ENCODE data around the gene CACHD1. TPM values are rescaled to one million over a fixed set of nuclear protein-coding genes. Genes with fewer than 3 reads are reported as not detected.

CACHD1 gene
- polyA plus RNA-seq, 1 of the 3 experiments (the other 2 are of a cell fraction) = 2.2 TPM

DNA sequence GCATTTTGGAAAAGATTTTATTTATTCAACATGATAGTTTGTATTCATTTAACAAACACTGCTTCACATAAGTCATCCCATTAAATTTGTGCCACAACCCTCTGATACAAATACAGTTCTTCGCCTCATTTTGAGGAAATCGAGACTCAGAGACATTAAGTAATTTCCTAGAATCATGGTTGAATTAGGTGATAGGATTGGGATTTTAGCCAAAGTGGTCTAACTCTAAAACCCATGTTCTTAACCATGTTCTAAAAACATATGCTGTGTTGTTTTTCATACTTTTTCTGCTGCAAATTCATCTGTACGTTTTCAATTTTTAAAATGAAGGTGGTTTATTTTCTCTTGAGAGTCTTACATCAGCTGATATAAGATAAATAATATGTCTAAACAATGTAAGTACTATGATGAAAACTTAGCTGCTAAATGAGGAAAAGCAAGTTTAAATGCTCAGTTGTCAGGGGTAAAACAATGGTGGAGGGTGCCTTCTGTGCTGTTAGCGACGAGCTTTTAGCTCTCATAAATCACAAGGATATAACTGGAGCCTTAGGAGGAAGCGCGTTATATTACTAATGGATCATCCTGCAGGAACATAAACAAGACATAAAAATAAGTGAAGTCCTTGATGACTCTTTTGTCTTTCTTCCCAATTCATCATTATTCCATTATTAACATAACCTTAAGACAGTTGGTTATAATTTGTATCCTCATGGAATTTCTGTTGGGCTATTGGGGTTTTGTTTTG is 97.7 kb downstream of the CACHD1 start:
- ChIA-PET CTCF (interaction anchor here (1.1 kb wide), 1 partner anchor 14 kb away, joined by 3 read pairs; no protein-coding TSS in a partner anchor), POLR2A (no interaction called here)
- no peak overlapping the region for H3K4me2 ChIP-seq
- peaks cover 0 to 6% of the 10 kb centered on the region in 2 experiments for H3K36me3 ChIP-seq (replicated peaks in 1 of 2; ENCODE audit: control insufficient read depth in 1 of 2, insufficient read depth in 2 of 2, low read length in 1 of 2)
- no peak for DNase-seq
- no peaks in the 10 kb centered on the region for H3K79me2 ChIP-seq (ENCODE audit: insufficient read depth)
- no peaks in the 10 kb centered on the region for H3K27me3 ChIP-seq (ENCODE audit: insufficient read depth)
- H3K9me3 ChIP-seq = peaks cover 6% of the 10 kb centered on the region; the same call in 1 of the 2 replicates
- no peak overlapping the region for H3K27ac ChIP-seq (ENCODE audit: low read depth in 2 of 2, low read length in 1 of 2)
- H3K4me1 ChIP-seq (ENCODE audit: control insufficient read depth in 1 of 2, insufficient read depth in 2 of 2, low read depth in 1 of 2, low read length in 1 of 2) = peaks cover 0 to 4% of the 10 kb centered on the region in 2 experiments; a peak in 2 of 4 replicates
- H3K4me3 ChIP-seq (ENCODE audit: low read depth in 2 of 2, low read length in 1 of 2) = no peak overlapping the region
- no peak overlapping the region for H3K9ac ChIP-seq
- H2AFZ ChIP-seq (ENCODE audit: low read depth) = no peak overlapping the region
- H3F3A ChIP-seq (replicated peaks; ENCODE audit: insufficient read depth) = no peaks in the 10 kb centered on the region
- H3K9me2 ChIP-seq = no peaks in the 10 kb centered on the region
- 76% methylated on average over 7 of the region's 7 CpGs for WGBS (ENCODE audit: low lambda C conversion rate)
- TF ChIP-seq, protein P1, sequence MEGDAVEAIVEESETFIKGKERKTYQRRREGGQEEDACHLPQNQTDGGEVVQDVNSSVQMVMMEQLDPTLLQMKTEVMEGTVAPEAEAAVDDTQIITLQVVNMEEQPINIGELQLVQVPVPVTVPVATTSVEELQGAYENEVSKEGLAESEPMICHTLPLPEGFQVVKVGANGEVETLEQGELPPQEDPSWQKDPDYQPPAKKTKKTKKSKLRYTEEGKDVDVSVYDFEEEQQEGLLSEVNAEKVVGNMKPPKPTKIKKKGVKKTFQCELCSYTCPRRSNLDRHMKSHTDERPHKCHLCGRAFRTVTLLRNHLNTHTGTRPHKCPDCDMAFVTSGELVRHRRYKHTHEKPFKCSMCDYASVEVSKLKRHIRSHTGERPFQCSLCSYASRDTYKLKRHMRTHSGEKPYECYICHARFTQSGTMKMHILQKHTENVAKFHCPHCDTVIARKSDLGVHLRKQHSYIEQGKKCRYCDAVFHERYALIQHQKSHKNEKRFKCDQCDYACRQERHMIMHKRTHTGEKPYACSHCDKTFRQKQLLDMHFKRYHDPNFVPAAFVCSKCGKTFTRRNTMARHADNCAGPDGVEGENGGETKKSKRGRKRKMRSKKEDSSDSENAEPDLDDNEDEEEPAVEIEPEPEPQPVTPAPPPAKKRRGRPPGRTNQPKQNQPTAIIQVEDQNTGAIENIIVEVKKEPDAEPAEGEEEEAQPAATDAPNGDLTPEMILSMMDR (IDR thresholded peaks at IDR 0.05) = no peak
- TF ChIP-seq TCF12 (IDR thresholded peaks at IDR 0.05) (no peak), CHD2 (IDR thresholded peaks at IDR 0.05; ENCODE audit: low read length, partially characterized antibody) (no peak), TAF1 (IDR thresholded peaks at IDR 0.05; ENCODE audit: borderline replicate concordance, low read depth, low read length) (no peak), RFX5 (IDR thresholded peaks at IDR 0.05; ENCODE audit: low read length) (no peak), RXRA (IDR thresholded peaks at IDR 0.05; ENCODE audit: borderline replicate concordance, low read depth) (no peak), SIN3A (IDR thresholded peaks at IDR 0.05; ENCODE audit: borderline replicate concordance, low read depth, low read length) (no peak), RCOR1 (IDR thresholded peaks at IDR 0.05; ENCODE audit: low read length) (no peak), NRF1 (IDR thresholded peaks at IDR 0.05; ENCODE audit: low read depth, low read length) (no peak)
- TF ChIP-seq, protein P2, sequence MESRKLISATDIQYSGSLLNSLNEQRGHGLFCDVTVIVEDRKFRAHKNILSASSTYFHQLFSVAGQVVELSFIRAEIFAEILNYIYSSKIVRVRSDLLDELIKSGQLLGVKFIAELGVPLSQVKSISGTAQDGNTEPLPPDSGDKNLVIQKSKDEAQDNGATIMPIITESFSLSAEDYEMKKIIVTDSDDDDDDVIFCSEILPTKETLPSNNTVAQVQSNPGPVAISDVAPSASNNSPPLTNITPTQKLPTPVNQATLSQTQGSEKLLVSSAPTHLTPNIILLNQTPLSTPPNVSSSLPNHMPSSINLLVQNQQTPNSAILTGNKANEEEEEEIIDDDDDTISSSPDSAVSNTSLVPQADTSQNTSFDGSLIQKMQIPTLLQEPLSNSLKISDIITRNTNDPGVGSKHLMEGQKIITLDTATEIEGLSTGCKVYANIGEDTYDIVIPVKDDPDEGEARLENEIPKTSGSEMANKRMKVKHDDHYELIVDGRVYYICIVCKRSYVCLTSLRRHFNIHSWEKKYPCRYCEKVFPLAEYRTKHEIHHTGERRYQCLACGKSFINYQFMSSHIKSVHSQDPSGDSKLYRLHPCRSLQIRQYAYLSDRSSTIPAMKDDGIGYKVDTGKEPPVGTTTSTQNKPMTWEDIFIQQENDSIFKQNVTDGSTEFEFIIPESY (IDR thresholded peaks at IDR 0.05; ENCODE audit: borderline replicate concordance, low read depth) = no peak
- TF ChIP-seq, protein P3, sequence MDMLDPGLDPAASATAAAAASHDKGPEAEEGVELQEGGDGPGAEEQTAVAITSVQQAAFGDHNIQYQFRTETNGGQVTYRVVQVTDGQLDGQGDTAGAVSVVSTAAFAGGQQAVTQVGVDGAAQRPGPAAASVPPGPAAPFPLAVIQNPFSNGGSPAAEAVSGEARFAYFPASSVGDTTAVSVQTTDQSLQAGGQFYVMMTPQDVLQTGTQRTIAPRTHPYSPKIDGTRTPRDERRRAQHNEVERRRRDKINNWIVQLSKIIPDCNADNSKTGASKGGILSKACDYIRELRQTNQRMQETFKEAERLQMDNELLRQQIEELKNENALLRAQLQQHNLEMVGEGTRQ (IDR thresholded peaks at IDR 0.05; ENCODE audit: borderline replicate concordance, low read depth, low read length) = no peak
- TF ChIP-seq, protein P4, sequence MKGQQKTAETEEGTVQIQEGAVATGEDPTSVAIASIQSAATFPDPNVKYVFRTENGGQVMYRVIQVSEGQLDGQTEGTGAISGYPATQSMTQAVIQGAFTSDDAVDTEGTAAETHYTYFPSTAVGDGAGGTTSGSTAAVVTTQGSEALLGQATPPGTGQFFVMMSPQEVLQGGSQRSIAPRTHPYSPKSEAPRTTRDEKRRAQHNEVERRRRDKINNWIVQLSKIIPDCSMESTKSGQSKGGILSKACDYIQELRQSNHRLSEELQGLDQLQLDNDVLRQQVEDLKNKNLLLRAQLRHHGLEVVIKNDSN (IDR thresholded peaks at IDR 0.05; ENCODE audit: borderline replicate concordance, low read depth) = no peak
- TF ChIP-seq, protein P5, sequence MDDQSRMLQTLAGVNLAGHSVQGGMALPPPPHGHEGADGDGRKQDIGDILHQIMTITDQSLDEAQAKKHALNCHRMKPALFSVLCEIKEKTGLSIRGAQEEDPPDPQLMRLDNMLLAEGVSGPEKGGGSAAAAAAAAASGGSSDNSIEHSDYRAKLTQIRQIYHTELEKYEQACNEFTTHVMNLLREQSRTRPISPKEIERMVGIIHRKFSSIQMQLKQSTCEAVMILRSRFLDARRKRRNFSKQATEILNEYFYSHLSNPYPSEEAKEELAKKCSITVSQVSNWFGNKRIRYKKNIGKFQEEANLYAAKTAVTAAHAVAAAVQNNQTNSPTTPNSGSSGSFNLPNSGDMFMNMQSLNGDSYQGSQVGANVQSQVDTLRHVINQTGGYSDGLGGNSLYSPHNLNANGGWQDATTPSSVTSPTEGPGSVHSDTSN (IDR thresholded peaks at IDR 0.05) = no peak
- no peaks in the 10 kb centered on the region for H4K20me1 ChIP-seq (ENCODE audit: insufficient read depth)
